Left forelimb (tissue), 1 donor: ENCODE measurements around the gene CNTNAP2.
"Not testable (repeated sequence)": the region's sequence is repeated elsewhere in the genome, so short reads cannot be mapped to it uniquely, and the experiment has no call there.

ENCODE experiments used
- DNase-seq: peaks from one replicate; pipeline ENCODE4 v3.0.0-alpha.2; 2018; ENCODE audit warnings: low spot score

CNTNAP2 gene

GRCh38 chr7:147765301-147765700, 1648.7 kb downstream of the CNTNAP2 start:
- DNase-seq = no peak

- DNase-seq = no peak
These were observed 1654.7 kb downstream of the CNTNAP2 start for GRCh38 chr7:147771344-147771743.

- no peak for DNase-seq
These were observed 1657.9 kb downstream of the CNTNAP2 start for GRCh38 chr7:147774461-147774860.

GRCh38 chr7:147775516-147776284, 1659.1 kb downstream of the CNTNAP2 start:
- DNase-seq = no peak

GRCh38 chr7:147777309-147777708, 1660.7 kb downstream of the CNTNAP2 start:
- DNase-seq = no peak

GRCh38 chr7:147779949-147780348, 1663.3 kb downstream of the CNTNAP2 start:
- no peak for DNase-seq

GRCh38 chr7:147796581-147796980, 1680.0 kb downstream of the CNTNAP2 start:
- no peak for DNase-seq

- DNase-seq = no peak
These were observed 1681.4 kb downstream of the CNTNAP2 start for GRCh38 chr7:147798001-147798400.

- not testable (repeated sequence) for DNase-seq
These were observed 1685.2 kb downstream of the CNTNAP2 start for GRCh38 chr7:147801762-147802161.

GRCh38 chr7:147803151-147803550, 1686.5 kb downstream of the CNTNAP2 start:
- no peak for DNase-seq

GRCh38 chr7:147803606-147804005, 1687.0 kb downstream of the CNTNAP2 start:
- no peak for DNase-seq

GRCh38 chr7:147804032-147804431, 1687.4 kb downstream of the CNTNAP2 start:
- no peak for DNase-seq

GRCh38 chr7:147805996-147806576, 1689.5 kb downstream of the CNTNAP2 start:
- no peak for DNase-seq

GRCh38 chr7:147809786-147810185, 1693.2 kb downstream of the CNTNAP2 start:
- no peak for DNase-seq

GRCh38 chr7:147810269-147810668, 1693.7 kb downstream of the CNTNAP2 start:
- DNase-seq = no peak

GRCh38 chr7:147811923-147812322, 1695.3 kb downstream of the CNTNAP2 start:
- no peak for DNase-seq

GRCh38 chr7:147813316-147813715, 1696.7 kb downstream of the CNTNAP2 start:
- no peak for DNase-seq

GRCh38 chr7:147818317-147818716, 1701.7 kb downstream of the CNTNAP2 start:
- DNase-seq = no peak

- no peak for DNase-seq
These were observed 1708.1 kb downstream of the CNTNAP2 start for GRCh38 chr7:147824671-147825070.

- no peak for DNase-seq
These were observed 1712.4 kb downstream of the CNTNAP2 start for GRCh38 chr7:147829016-147829415.

- no peak for DNase-seq
These were observed 1717.0 kb downstream of the CNTNAP2 start for GRCh38 chr7:147833557-147833956.

GRCh38 chr7:147833970-147834369, 1717.4 kb downstream of the CNTNAP2 start:
- no peak for DNase-seq

- no peak for DNase-seq
These were observed 1736.2 kb downstream of the CNTNAP2 start for GRCh38 chr7:147852833-147853232.
